Upper lobe of left lung (tissue), 4 donors: Measurements from ENCODE around the gene AGBL3.

Experiments used
- EP300 ChIP-seq, 4 donors: sonication (generic); formaldehyde crosslinking; IDR thresholded peaks; one replicate each; pipeline ENCODE4 v1.5.1; 2017; ENCODE audit warnings: antibody characterized with exemption in 4 of 4, control low read depth in 2 of 4
- POLR2A ChIP-seq, 4 donors: fragments of 450-650 bp; IDR thresholded peaks; one replicate each; pipeline ENCODE4 v1.5.1; 2016 to 2017; ENCODE audit warnings: antibody characterized with exemption in 4 of 4, mild to moderate bottlenecking in 2 of 4
- POLR2AphosphoS5 ChIP-seq, 2 donors: sonication (generic); formaldehyde crosslinking; IDR thresholded peaks; one replicate each; pipeline ENCODE4 v1.5.1; 2017; ENCODE audit warnings: antibody characterized with exemption in 2 of 2
- TF ChIP-seq, protein P1 (sequence below), 6 experiments: fragments of 450-650 bp in 4 of 6; fragments of 200-600 bp in 2 of 6; sonication (generic) in 2 of 6; IDR thresholded peaks; one replicate each; pipeline ENCODE4 v1.5.1; 2016 to 2019; ENCODE audit warnings: antibody characterized with exemption in 6 of 6

- TF ChIP-seq, protein P1, sequence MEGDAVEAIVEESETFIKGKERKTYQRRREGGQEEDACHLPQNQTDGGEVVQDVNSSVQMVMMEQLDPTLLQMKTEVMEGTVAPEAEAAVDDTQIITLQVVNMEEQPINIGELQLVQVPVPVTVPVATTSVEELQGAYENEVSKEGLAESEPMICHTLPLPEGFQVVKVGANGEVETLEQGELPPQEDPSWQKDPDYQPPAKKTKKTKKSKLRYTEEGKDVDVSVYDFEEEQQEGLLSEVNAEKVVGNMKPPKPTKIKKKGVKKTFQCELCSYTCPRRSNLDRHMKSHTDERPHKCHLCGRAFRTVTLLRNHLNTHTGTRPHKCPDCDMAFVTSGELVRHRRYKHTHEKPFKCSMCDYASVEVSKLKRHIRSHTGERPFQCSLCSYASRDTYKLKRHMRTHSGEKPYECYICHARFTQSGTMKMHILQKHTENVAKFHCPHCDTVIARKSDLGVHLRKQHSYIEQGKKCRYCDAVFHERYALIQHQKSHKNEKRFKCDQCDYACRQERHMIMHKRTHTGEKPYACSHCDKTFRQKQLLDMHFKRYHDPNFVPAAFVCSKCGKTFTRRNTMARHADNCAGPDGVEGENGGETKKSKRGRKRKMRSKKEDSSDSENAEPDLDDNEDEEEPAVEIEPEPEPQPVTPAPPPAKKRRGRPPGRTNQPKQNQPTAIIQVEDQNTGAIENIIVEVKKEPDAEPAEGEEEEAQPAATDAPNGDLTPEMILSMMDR (IDR thresholded peaks at IDR 0.05) = no peak
- TF ChIP-seq EP300 (IDR thresholded peaks at IDR 0.05) (no peak), POLR2A (IDR thresholded peaks at IDR 0.05) (no peak), POLR2AphosphoS5 (IDR thresholded peaks at IDR 0.05) (no peak)
Measured at GRCh38 chr7:134995239-134996096, 9.2 kb downstream of the AGBL3 start.
